Measurements from ENCODE around the gene NOTCH1.
"Not testable (repeated sequence)": the region's sequence is repeated elsewhere in the genome, so short reads cannot be mapped to it uniquely, and the experiment has no call there.

The NOTCH1 gene

GRCh38 chr9:136545965-136546696, at the start of gene NOTCH1:
Gene NOTCH1, minus strand, starts transcription at chr9:136546048. Its CDS starts 262 bp downstream, at chr9:136545786.
- peak; percentile 76 for DNase-seq

GRCh38 chr9:136594492-136594891, 48.6 kb upstream of the NOTCH1 start:
- no peak for DNase-seq

GRCh38 chr9:136593581-136593980, 47.7 kb upstream of the NOTCH1 start:
- DNase-seq, result no peak

DNA sequence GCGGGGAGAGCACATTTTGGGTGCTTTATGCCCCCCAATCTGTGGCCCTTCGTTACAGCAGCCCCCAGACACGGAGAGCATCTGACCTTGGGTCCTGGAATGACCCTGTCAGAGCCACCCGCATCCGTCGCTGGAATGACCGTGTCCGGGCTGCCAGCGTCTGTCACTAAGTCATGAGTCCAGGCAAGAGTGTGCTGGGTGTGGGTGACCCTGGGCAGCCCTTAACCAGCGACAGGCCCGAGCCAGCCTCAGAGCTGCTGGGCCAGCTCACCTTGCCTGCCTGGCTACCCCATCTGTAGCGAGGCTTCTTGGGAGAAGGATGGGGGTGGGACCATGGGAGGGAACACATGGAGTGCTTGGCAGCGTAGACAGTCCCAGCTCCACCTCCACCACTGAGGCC, 46.8 kb upstream of the NOTCH1 start:
- DNase-seq, result no peak

- no peak for DNase-seq
Observed at GRCh38 chr9:136590821-136591752, 45.2 kb upstream of the NOTCH1 start.

DNA sequence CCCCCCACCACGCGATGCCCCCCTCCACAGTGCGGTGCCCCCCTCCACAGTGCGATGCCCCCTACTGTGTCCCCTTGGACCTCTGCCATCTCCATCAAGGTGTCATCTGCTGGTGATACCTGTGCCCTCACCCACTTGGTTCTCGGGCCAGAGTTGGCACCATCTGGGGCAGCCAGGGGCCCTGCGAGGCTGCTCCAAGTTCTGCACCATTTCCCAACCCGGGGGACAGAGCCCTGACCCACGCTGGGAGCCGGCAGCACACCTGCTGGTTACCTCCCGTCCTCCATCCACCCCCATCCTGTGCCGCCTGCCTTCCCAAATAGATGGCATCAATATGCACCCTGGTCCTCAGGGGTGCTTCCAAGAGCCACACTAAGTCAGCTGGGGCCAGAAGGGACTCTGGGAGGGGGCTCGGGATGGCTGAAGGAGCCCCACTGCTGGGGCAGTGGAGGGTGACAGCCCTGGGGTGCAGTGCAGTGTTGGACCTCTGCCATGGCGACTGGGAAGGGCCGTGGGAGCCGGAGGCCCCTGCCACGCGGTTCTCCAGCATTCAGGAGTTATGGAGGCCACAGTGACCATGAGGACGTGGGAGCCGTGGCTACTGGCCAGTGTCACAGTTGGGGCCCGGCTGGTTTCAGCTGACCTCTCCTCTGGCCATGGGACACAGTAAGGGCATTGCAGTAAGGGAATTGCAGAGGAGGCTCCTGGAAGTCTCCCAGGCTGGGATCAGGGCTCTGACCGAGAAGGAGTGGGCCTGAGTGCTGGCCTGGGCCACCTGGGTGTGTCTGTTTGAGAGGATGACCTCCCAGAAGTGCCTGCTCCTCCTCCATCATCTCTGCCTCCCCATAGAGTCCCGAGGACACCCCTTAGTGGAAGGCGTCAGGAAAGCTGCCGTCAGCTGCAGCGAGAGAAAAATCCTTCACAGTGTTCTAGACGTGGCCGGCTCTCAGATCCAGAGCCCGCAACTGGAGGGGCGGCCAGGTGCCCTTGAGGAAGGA, 44.2 kb upstream of the NOTCH1 start:
- no peak for DNase-seq

DNA sequence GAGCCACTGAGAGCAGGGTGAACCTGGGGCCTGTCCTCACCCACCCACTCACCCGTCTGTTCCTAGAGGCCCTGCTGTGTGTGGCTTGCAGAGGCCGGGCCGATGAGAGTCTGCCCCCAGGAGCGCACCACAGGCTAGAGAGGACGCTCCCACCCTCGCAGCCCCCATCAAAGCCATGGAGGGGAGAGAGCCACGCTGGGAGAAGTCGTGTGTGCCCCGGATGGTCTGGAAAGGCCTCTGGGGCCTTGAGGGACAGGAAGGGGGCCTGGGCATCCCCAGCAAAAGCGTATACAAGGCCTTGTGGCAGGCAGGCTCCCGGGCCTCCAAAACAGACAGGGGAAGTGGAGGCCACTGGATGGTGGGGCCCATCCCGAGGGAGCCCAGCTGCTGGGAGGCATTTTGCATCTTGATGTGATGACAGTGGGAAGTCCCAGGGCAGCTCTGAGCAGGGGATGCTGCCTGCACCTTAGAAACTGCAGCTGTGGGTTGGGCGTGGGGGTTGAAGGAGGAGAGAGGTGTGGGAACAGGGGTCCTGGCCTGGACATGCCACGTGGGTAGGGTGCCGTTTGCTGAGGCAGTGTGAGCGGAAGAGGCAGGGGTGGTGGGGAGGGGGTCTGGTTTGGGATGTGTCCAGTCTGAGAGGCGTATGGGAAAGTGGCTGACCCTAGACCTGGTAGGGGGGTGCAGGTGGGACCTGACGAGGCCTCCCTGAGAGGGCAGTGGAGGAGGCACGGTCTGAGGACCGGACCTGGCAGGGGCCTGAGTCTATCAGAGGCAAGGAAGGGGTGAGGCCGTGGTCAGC, 43.0 kb upstream of the NOTCH1 start:
- no peak for DNase-seq

- DNase-seq, result no peak
Observed at GRCh38 chr9:136587944-136588662, 42.3 kb upstream of the NOTCH1 start.

- DNase-seq, result no peak
Observed at GRCh38 chr9:136587145-136587943, 41.5 kb upstream of the NOTCH1 start.

- no peak for DNase-seq
Observed at GRCh38 chr9:136586391-136586953, 40.6 kb upstream of the NOTCH1 start.

DNA sequence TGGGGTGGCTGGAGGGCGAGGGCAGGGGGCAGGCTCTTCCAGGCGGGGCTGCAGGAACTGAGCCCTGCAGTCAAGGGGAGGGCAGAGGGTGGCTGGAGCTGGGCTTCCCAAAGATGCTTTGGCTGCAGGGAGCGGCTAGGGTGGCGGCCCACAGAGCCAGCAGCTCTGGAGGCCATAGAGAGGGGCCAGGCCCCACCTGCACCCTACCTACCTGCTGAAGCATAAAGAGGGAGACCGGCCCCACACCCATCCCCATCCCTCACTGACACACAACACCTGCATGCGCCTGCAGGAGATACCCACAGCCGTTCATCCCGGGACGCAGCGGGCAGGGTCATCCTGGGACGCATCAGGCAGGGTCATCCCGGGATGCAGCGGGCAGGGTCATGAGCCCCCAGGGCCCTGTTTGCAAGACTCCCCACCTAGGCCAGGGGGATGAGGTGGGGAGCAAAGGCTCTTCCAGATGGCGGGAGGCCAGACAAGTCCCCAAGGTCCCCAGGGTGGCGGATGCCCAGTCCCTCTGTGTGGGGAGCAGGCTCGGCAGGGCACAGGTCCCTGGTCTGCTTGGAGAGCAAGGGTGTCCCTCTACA, 39.8 kb upstream of the NOTCH1 start:
- DNase-seq, result no peak

DNA sequence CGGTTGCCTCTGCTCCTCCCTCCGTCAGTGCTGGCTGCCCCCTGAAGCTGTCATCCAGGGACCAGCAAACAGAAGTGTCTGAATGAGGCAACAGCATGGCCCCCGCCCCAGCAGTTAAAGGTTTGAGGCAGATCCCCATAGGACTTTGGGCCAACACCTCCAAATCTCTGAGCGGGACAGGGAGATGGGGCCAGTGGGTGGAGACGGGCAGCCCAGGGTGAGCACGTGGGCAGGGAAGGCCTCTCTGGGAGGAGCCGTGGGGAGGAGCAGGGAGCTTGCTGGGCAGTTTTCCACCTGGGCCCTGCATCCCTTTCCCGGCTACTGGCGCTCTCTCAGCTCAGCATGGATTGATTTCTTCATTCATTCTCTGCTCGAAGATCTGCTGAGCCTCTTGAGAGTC, 39.1 kb upstream of the NOTCH1 start:
- no peak for DNase-seq

DNA sequence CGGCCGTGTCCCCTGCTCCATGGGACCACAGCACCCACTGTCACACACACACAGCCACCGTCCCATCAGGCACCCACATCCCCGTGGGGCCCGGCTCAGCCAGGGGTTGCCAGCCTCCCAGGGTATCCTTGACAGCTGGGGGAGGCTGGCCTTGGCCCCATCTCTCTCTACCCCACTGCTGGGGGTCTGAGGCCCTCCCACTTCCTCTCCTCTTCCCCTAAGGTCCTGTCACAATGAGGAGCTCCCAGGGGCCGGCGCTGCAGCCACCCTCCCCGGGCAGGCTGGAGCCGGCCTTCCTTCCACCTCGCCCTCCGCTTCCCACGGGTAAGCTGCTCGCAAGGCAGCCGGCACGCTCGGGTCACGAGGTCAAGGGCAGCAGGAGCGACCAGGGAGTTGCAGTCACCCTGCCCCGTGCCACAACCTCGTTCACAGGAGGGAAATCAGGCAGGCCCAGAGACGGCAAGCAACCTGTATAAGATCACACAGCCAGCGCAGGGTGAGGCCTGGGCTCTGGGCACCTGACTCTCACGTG, 38.6 kb upstream of the NOTCH1 start:
- DNase-seq, result no peak

- DNase-seq, result no peak
Observed at GRCh38 chr9:136582977-136583735, 37.3 kb upstream of the NOTCH1 start.

- DNase-seq, result no peak
Observed at GRCh38 chr9:136581614-136582447, 36.0 kb upstream of the NOTCH1 start.

GRCh38 chr9:136579650-136580219, 33.9 kb upstream of the NOTCH1 start:
- DNase-seq, result not testable (repeated sequence)
